Astrocyte (in vitro differentiated cells and primary cell): ENCODE measurements around the gene FSTL1. TPM values are rescaled to one million over a fixed set of nuclear protein-coding genes. Genes with fewer than 3 reads are reported as not detected.

ENCODE experiments used
- DNase-seq: peaks from one replicate; pipeline ENCODE4 v3.0.0-alpha.2; 2010; ENCODE audit warnings: low read depth
- FAIRE-seq: peaks from 2 replicates; lab custom pipeline; 2011; peaks lifted over from hg19 to GRCh38; lab: Jason Lieb, UNC
- H2AFZ ChIP-seq: 2 replicates; pipeline ENCODE4 v1.6.0; 2012; ENCODE audit warnings: low read depth, low read length, inconsistent platforms
- H3K27ac ChIP-seq: 2 replicates; pipeline ENCODE4 v1.5.1; 2011; ENCODE audit warnings: low read depth, low read length, inconsistent platforms
- H3K27me3 ChIP-seq: 2 replicates; pipeline ENCODE4 v1.6.0; 2011; ENCODE audit warnings: low read length, inconsistent platforms; ENCODE audit not compliant: insufficient read depth
- H3K36me3 ChIP-seq: 2 replicates; pipeline ENCODE4 v1.5.1; 2011; ENCODE audit warnings: low read length, inconsistent platforms; ENCODE audit not compliant: insufficient read depth
- H3K4me1 ChIP-seq: 2 replicates; pipeline ENCODE4 v1.5.1; 2011; ENCODE audit warnings: low read length, inconsistent platforms; ENCODE audit not compliant: insufficient read depth
- H3K4me2 ChIP-seq: 2 replicates; pipeline ENCODE4 v1.6.0; 2012; ENCODE audit warnings: low read length, inconsistent platforms
- H3K4me3 ChIP-seq: 2 replicates; pipeline ENCODE4 v1.5.1; 2011; ENCODE audit warnings: low read depth, mild to moderate bottlenecking, low read length, inconsistent platforms; ENCODE audit not compliant: insufficient read depth
- H3K79me2 ChIP-seq: 2 replicates; pipeline ENCODE4 v1.6.0; 2012; ENCODE audit warnings: mild to moderate bottlenecking, low read length, inconsistent platforms; ENCODE audit not compliant: insufficient read depth
- H3K9ac ChIP-seq: 2 replicates; pipeline ENCODE4 v1.6.0; 2012; ENCODE audit warnings: mild to moderate bottlenecking, low read length, inconsistent platforms
- H3K9me3 ChIP-seq: 2 replicates; pipeline ENCODE4 v1.5.1; 2012; ENCODE audit warnings: low read depth, mild to moderate bottlenecking, low read length, inconsistent platforms; ENCODE audit not compliant: insufficient read depth
- H4K20me1 ChIP-seq: 2 replicates; pipeline ENCODE4 v1.6.0; 2012; ENCODE audit warnings: low read length, inconsistent platforms; ENCODE audit not compliant: insufficient read depth
- H3K27ac Mint-ChIP-seq: one replicate; pipeline ENCODE4 v1.8.0; 2021; ENCODE audit warnings: mild to moderate bottlenecking, mixed read lengths; ENCODE audit not compliant: unreplicated experiment
- H3K27me3 Mint-ChIP-seq: one replicate; pipeline ENCODE4 v1.8.0; 2021; ENCODE audit warnings: low read depth, mixed read lengths; ENCODE audit not compliant: unreplicated experiment
- H3K36me3 Mint-ChIP-seq: one replicate; pipeline ENCODE4 v1.8.0; 2021; ENCODE audit warnings: low read depth, mixed read lengths; ENCODE audit not compliant: unreplicated experiment
- H3K4me1 Mint-ChIP-seq: one replicate; pipeline ENCODE4 v1.8.0; 2021; ENCODE audit warnings: low read depth, mixed read lengths; ENCODE audit not compliant: unreplicated experiment
- H3K4me3 Mint-ChIP-seq: one replicate; pipeline ENCODE4 v1.8.0; 2021; ENCODE audit warnings: mild to moderate bottlenecking, moderate library complexity, mixed read lengths; ENCODE audit not compliant: unreplicated experiment
- H3K9me3 Mint-ChIP-seq: one replicate; pipeline ENCODE4 v1.8.0; 2021; ENCODE audit warnings: mild to moderate bottlenecking, mixed read lengths; ENCODE audit not compliant: unreplicated experiment
- CTCF ChIP-seq: IDR thresholded peaks from 2 replicates; pipeline ENCODE4 v1.5.1; 2011; ENCODE audit warnings: low read depth, mild to moderate bottlenecking, inconsistent platforms, low read length, moderate library complexity; ENCODE audit not compliant: insufficient read depth
- EZH2 ChIP-seq: IDR thresholded peaks from 2 replicates; pipeline ENCODE4 v1.6.1; 2012; ENCODE audit warnings: mild to moderate bottlenecking, low read length, inconsistent platforms; ENCODE audit not compliant: insufficient read depth
- total RNA-seq: library from RNA; stranded (reverse); gene quantifications from 2 replicates; pipeline ENCODE4 v1.2.1, GENCODE V29; 2021

The FSTL1 gene
- total RNA-seq, 1 donor from 2014 or later: 1,010 TPM

GRCh38 chr3:120446891-120447668 lies 3.7 kb downstream of the FSTL1 start:
- peaks cover 30% of the 10 kb centered on the region for H3K4me1 Mint-ChIP-seq
- H3K36me3 Mint-ChIP-seq: peaks cover 15% of the 10 kb centered on the region
- peaks cover 40% of the 10 kb centered on the region for H3K4me1 ChIP-seq
- H3K27me3 Mint-ChIP-seq: no peaks in the 10 kb centered on the region
- no peaks in the 10 kb centered on the region for H3K27me3 ChIP-seq
- no peak overlapping the region for H3K4me3 ChIP-seq
- H3K27ac ChIP-seq: no peak overlapping the region
- peaks cover 67% of the 10 kb centered on the region for H4K20me1 ChIP-seq
- H3K9ac ChIP-seq: peak overlapping the region; percentile 14
- peaks cover 21% of the 10 kb centered on the region for H3K36me3 ChIP-seq
- DNase-seq (no peak), FAIRE-seq (no peak)
- no peak overlapping the region for H2AFZ ChIP-seq
- H3K79me2 ChIP-seq: peaks cover 84% of the 10 kb centered on the region
- H3K4me2 ChIP-seq: peak overlapping the region; percentile 94
- no peak overlapping the region for H3K27ac Mint-ChIP-seq
- H3K4me3 Mint-ChIP-seq: peak overlapping the region; percentile 62
- H3K9me3 Mint-ChIP-seq: no peaks in the 10 kb centered on the region
- H3K9me3 ChIP-seq: no peaks in the 10 kb centered on the region
- TF ChIP-seq EZH2 (no peak), CTCF (no peak)

- Mint-ChIP-seq H3K4me3 (no peak overlapping the region), H3K4me1 (peaks cover 35% of the 10 kb centered on the region), H3K36me3 (peaks cover 19% of the 10 kb centered on the region), H3K27me3 (no peaks in the 10 kb centered on the region), H3K27ac (no peak overlapping the region), H3K9me3 (no peaks in the 10 kb centered on the region)
- no peak for TF ChIP-seq CTCF
- TF ChIP-seq EZH2: no peak
- Histone ChIP-seq H3K79me2 (peaks cover 96% of the 10 kb centered on the region), H3K4me1 (peaks cover 47% of the 10 kb centered on the region), H3K27ac (no peak overlapping the region), H3K9me3 (no peaks in the 10 kb centered on the region), H3K27me3 (no peaks in the 10 kb centered on the region), H3K9ac (no peak overlapping the region), H3K36me3 (peaks cover 33% of the 10 kb centered on the region), H2AFZ (no peak overlapping the region), H3K4me2 (peak overlapping the region; percentile 94), H3K4me3 (no peak overlapping the region), H4K20me1 (peaks cover 82% of the 10 kb centered on the region)
- FAIRE-seq (no peak), DNase-seq (no peak)
Measured at GRCh38 chr3:120445654-120446053, 5.1 kb downstream of the FSTL1 start.

GRCh38 chr3:120443626-120444123 lies 7.1 kb downstream of the FSTL1 start:
- Histone ChIP-seq H3K27me3 (no peaks in the 10 kb centered on the region), H3K4me3 (no peak overlapping the region), H3K9me3 (no peaks in the 10 kb centered on the region), H3K4me1 (peaks cover 61% of the 10 kb centered on the region), H4K20me1 (peaks cover 86% of the 10 kb centered on the region), H3K9ac (peak overlapping the region; percentile 8), H3K4me2 (peak overlapping the region; percentile 30), H3K36me3 (peaks cover 41% of the 10 kb centered on the region), H2AFZ (no peak overlapping the region), H3K27ac (peak overlapping the region; percentile 28), H3K79me2 (peaks cover 93% of the 10 kb centered on the region)
- Mint-ChIP-seq H3K27ac (no peak overlapping the region), H3K27me3 (no peaks in the 10 kb centered on the region), H3K36me3 (peaks cover 23% of the 10 kb centered on the region), H3K4me3 (no peak overlapping the region), H3K4me1 (peaks cover 50% of the 10 kb centered on the region), H3K9me3 (no peaks in the 10 kb centered on the region)
- DNase-seq: no peak
- no peak for FAIRE-seq
- TF ChIP-seq EZH2 (no peak), CTCF (no peak)
